Transverse colon (tissue), 4 donors: ENCODE data around the gene MATN3. TPM values are rescaled to one million over a fixed set of nuclear protein-coding genes. Genes with fewer than 3 reads are reported as not detected.

ENCODE experiments used
- DNase-seq: peaks from one replicate; pipeline ENCODE4 v3.0.0-alpha.2; 2019
- H3K27ac ChIP-seq, 4 donors: fragments of 200-600 bp; sonication (generic); 2 replicates each; pipeline ENCODE4 v1.5.1; 2016 to 2018; ENCODE audit warnings: inconsistent platforms in 4 of 4
- H3K27me3 ChIP-seq: fragments of 200-600 bp; sonication (generic); 2 replicates; pipeline ENCODE4 v1.5.1; 2017; ENCODE audit warnings: inconsistent platforms
- H3K36me3 ChIP-seq, 4 donors: fragments of 200-600 bp; sonication (generic); 2 replicates each; pipeline ENCODE4 v1.5.1; 2017 to 2019; ENCODE audit warnings: inconsistent platforms in 4 of 4
- H3K4me1 ChIP-seq, 4 donors: fragments of 200-600 bp; sonication (generic); 2 replicates each; pipeline ENCODE4 v1.5.1; 2017 to 2020; ENCODE audit warnings: inconsistent platforms in 4 of 4
- H3K4me3 ChIP-seq, 4 donors: fragments of 200-600 bp; sonication (generic); 1 replicate in 1 of 4; 2 replicates in 3 of 4; pipeline versions ENCODE4 v1.5.1 to v1.6.1; 2017 to 2019; ENCODE audit warnings: inconsistent platforms in 4 of 4
- H3K9me3 ChIP-seq, 2 donors: fragments of 200-600 bp; sonication (generic); 2 replicates each; pipeline ENCODE4 v1.5.1; 2017 to 2019; ENCODE audit warnings: inconsistent platforms in 2 of 2
- EP300 ChIP-seq: sonication (generic); formaldehyde crosslinking; IDR thresholded peaks from one replicate; pipeline ENCODE4 v1.6.1; 2017; ENCODE audit warnings: antibody characterized with exemption, low read depth
- POLR2A ChIP-seq: fragments of 450-650 bp; IDR thresholded peaks from one replicate; pipeline ENCODE4 v1.6.1; 2016; ENCODE audit warnings: antibody characterized with exemption, mild to moderate bottlenecking, moderate library complexity
- POLR2AphosphoS5 ChIP-seq, 3 donors: sonication (generic); formaldehyde crosslinking; IDR thresholded peaks; one replicate each; pipeline ENCODE4 v1.6.1; 2016; ENCODE audit warnings: antibody characterized with exemption in 3 of 3
- WGBS, 2 donors: methylation state at CpG; one replicate each; pipeline ENCODE4 v1.1.5; 2018; ENCODE audit warnings: low coverage in 1 of 2; 5-methylcytosine and 5-hydroxymethylcytosine counted together
- in situ Hi-C, 4 donors: fragments of 200-750 bp; cut with MboI; loops; one replicate each; pipeline versions ENCODE4 v1.15.0 to v1.15.1; 2017; ENCODE audit warnings: low sequenced_read_pairs in 3 of 4, low pct_ligation_motif_present in 1 of 4, low pct_unique_long_range_greater_than_20kb in 1 of 4
- intact Hi-C: fragments of 100-400 bp; cut with DNase I; formaldehyde crosslinking; loops from one replicate; pipeline ENCODE4 v1.15.1; 2023; ENCODE audit warnings: low total_unique reads
- total RNA-seq, 4 donors: library from RNA; depleted of rRNA; stranded (reverse); fragments of >200 nt; gene quantifications; one replicate each; pipeline ENCODE4 v1.1.0, GENCODE V29; 2016
- TF ChIP-seq, protein P1 (sequence below), 5 experiments: fragments of 200-600 bp in 3 of 5; fragments of 450-650 bp in 2 of 5; sonication (generic) in 3 of 5; IDR thresholded peaks; 1 replicate in 2 of 5; 2 replicates in 3 of 5; pipeline ENCODE4 v1.5.1; 2016 to 2017; ENCODE audit warnings: antibody characterized with exemption in 5 of 5, inconsistent platforms in 3 of 5, mild to moderate bottlenecking in 2 of 5, moderate library complexity in 1 of 5

The MATN3 gene
- total RNA-seq, 4 donors from 2014 or later: 0.16 to 0.27 TPM; not detected in 2

GRCh38 chr2:20015482-20016083 is 3.1 kb upstream of the MATN3 start:
- Histone ChIP-seq H3K27me3 (peaks cover 28% of the 10 kb centered on the region), H3K4me3 (no peak overlapping the region), H3K4me1 (peaks cover 0 to 13% (median 10%) of the 10 kb centered on the region in 4 donors), H3K36me3 (no peaks in the 10 kb centered on the region), H3K27ac (no peak overlapping the region), H3K9me3 (no peaks in the 10 kb centered on the region)
- TF ChIP-seq, protein P1, sequence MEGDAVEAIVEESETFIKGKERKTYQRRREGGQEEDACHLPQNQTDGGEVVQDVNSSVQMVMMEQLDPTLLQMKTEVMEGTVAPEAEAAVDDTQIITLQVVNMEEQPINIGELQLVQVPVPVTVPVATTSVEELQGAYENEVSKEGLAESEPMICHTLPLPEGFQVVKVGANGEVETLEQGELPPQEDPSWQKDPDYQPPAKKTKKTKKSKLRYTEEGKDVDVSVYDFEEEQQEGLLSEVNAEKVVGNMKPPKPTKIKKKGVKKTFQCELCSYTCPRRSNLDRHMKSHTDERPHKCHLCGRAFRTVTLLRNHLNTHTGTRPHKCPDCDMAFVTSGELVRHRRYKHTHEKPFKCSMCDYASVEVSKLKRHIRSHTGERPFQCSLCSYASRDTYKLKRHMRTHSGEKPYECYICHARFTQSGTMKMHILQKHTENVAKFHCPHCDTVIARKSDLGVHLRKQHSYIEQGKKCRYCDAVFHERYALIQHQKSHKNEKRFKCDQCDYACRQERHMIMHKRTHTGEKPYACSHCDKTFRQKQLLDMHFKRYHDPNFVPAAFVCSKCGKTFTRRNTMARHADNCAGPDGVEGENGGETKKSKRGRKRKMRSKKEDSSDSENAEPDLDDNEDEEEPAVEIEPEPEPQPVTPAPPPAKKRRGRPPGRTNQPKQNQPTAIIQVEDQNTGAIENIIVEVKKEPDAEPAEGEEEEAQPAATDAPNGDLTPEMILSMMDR (IDR thresholded peaks at IDR 0.05): peak; percentile 60 to 75 (median 66)
- no peak for TF ChIP-seq POLR2A
- DNase-seq: no peak
- WGBS, 2 donors: 0 to 19% methylated on average over 2 of the region's 2 CpGs
- in situ Hi-C loops: loop anchor here in 3 of 4 donors (5.0 to 10.0 kb wide), 2 partner anchors 77 to 79 kb away; no protein-coding TSS in a partner anchor
- intact Hi-C loops: loop anchor here (2.0 kb wide), 1 partner anchor 83 kb away; no protein-coding TSS in a partner anchor

DNA sequence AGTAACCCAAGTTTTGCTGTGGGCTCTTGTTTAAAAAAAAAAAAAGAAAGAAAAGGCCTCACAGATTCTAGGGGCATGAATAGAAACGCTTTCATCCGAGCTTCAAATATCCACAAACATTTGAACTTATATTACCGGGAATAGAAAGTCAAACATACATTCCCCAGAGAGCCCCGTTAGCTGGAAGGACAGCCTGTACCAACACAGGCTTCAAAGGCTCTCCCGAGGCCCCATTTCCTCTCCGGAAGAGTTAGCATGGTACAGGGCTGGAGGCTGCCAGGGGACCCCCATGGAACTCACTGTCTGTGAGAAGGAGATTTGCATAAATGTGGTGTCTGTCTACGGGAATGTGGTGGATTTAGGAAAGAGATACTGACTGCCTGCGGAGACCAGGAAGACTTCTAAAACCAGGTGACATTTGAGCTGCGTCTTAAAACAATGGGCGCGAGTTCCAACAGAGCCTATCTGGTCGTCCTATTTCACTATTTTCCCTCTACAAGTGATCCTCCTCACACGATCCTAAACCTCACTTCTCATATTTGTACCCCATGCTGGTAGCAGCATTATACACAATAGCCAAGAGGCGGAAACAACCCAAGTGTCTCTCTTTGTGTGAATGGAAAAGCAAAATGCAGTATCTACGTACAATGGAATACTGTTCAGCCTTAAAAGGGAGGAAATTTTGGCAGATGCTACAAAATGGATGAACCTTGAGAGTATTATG is 820 bp upstream of the MATN3 start:
- DNase-seq: no peak
- Histone ChIP-seq H3K4me1 (peaks cover 0 to 13% (median 10%) of the 10 kb centered on the region in 4 donors), H3K36me3 (no peaks in the 10 kb centered on the region), H3K27me3 (peaks cover 44% of the 10 kb centered on the region), H3K9me3 (no peaks in the 10 kb centered on the region), H3K27ac (peak overlapping the region in 3 of 4 donors; percentile 1 to 23 (median 2)), H3K4me3 (peak overlapping the region in 3 of 4 donors; percentile 40 to 53 (median 46))
- in situ Hi-C loops: loop anchor here in 3 of 4 donors (5.0 to 10.0 kb wide), 2 partner anchors 79 to 82 kb away; no protein-coding TSS in a partner anchor
- intact Hi-C loops: no loop called here
- WGBS, 2 donors: 43 to 57% methylated on average over 9 to 15 of the region's 15 CpGs
- TF ChIP-seq POLR2AphosphoS5 (IDR thresholded peaks at IDR 0.05) (no peak), POLR2A (no peak), EP300 (no peak)
- TF ChIP-seq, protein P1 (IDR thresholded peaks at IDR 0.05): no peak

- Histone ChIP-seq H3K27ac (no peak overlapping the region), H3K4me1 (peaks cover 0 to 13% (median 10%) of the 10 kb centered on the region in 4 donors), H3K36me3 (no peaks in the 10 kb centered on the region), H3K9me3 (no peaks in the 10 kb centered on the region), H3K4me3 (peak overlapping the region in 2 of 4 donors; percentile 46 to 53), H3K27me3 (peaks cover 49% of the 10 kb centered on the region)
- in situ Hi-C loops (loop anchor here in 3 of 4 donors (5.0 to 10.0 kb wide), 2 partner anchors 80 to 83 kb away; no protein-coding TSS in a partner anchor), intact Hi-C loops (no loop called here)
- TF ChIP-seq POLR2AphosphoS5 (IDR thresholded peaks at IDR 0.05): no peak
- no peak for TF ChIP-seq POLR2A
- TF ChIP-seq, protein P1 (IDR thresholded peaks at IDR 0.05): no peak
- no peak for TF ChIP-seq EP300
- DNase-seq: no peak
- WGBS, 2 donors: 34% methylated on average over 4 of the region's 4 CpGs; no CpG with 5 or more reads in 1 of the 2 donors
Measured at GRCh38 chr2:20012032-20012281, 511 bp downstream of the MATN3 start.

DNA sequence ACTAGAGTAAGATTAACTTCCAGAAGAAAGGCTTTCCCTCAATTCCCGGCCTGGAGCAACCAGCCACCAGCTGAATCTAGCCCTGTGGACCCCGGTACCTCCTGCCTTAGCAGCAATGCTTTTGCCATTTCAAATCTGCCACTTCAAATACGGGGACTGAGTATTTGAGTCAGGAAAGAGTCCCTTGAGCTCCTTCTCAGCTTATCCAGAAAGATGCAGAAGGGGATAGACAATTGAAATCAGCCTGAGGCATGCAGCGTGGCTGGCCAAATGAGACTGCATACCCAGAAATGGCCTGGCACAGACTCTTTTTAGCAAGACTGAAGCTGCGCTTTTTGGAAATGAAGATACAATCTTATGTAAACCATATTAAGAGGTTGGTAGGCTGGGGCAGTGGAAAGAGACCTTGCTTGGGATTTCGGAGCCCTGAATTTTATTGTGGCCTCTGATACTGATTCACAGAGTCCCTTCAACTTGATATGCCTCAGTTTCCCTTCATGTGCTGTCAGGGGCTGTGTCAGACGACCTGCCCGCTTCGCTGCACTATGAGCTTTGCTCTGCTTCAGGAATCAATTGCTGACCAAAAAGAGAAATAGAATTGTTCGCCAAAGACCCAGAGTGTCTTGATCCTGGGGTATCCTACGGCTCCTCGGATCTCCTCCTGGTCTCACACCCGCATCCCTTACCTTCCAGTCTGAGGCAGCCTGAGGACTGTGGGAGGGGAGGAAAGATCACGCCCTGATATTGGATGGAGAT is 1.0 kb downstream of the MATN3 start:
- Histone ChIP-seq H3K4me1 (peaks cover 0 to 13% (median 10%) of the 10 kb centered on the region in 4 donors), H3K27me3 (peaks cover 49% of the 10 kb centered on the region), H3K9me3 (no peaks in the 10 kb centered on the region), H3K27ac (no peak overlapping the region), H3K36me3 (no peaks in the 10 kb centered on the region), H3K4me3 (no peak overlapping the region)
- in situ Hi-C loops: loop anchor here in 3 of 4 donors (5.0 to 10.0 kb wide), 2 partner anchors 81 to 83 kb away; no protein-coding TSS in a partner anchor
- DNase-seq: no peak
- TF ChIP-seq POLR2A (no peak), POLR2AphosphoS5 (IDR thresholded peaks at IDR 0.05) (no peak), EP300 (no peak)
- TF ChIP-seq, protein P1 (IDR thresholded peaks at IDR 0.05): no peak
- WGBS, 2 donors: 79 to 85% methylated on average over 4 to 14 of the region's 14 CpGs
- intact Hi-C loops: no loop called here
